Vagina (tissue), 2 donors: ENCODE data around the gene DNTT.

ENCODE experiments used
- POLR2A ChIP-seq, 2 donors: fragments of 450-650 bp; IDR thresholded peaks; one replicate each; pipeline ENCODE4 v1.6.1; 2017; ENCODE audit warnings: antibody characterized with exemption in 2 of 2, mild to moderate bottlenecking in 2 of 2, moderate library complexity in 2 of 2
- POLR2AphosphoS5 ChIP-seq, 2 donors: sonication (generic); formaldehyde crosslinking; IDR thresholded peaks; one replicate each; pipeline ENCODE4 v1.9.0; 2017; ENCODE audit warnings: antibody characterized with exemption in 2 of 2, mild to moderate bottlenecking in 2 of 2, low read depth in 1 of 2; ENCODE audit not compliant: insufficient read depth in 1 of 2
- TF ChIP-seq, protein P1 (sequence below), 3 experiments: fragments of 450-650 bp in 2 of 3; fragments of 200-600 bp in 1 of 3; sonication (generic) in 1 of 3; IDR thresholded peaks; one replicate each; pipeline ENCODE4 v1.5.1; 2017 to 2019; ENCODE audit warnings: antibody characterized with exemption in 3 of 3, mild to moderate bottlenecking in 2 of 3, moderate library complexity in 2 of 3

DNA sequence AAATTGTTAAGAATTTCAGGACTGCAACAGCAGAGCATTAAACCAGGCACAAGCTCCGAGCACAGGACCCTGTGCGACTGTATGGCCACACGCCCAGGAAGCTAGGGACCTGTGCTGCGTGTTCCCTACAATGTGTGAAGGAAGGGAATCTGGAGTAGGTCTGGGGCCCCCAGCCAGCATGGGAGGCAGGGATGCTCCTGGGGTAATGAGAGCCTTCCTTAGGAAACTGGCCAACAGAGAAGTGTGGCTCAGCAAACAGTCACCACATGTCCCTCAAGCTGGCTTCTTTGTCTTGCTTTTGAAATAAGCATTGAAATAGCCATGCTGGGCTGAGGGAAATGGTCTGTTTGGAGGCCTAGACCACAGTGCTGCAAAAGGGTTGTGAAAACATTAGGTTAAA lies 41.1 kb upstream of the DNTT start:
- TF ChIP-seq, protein P1, sequence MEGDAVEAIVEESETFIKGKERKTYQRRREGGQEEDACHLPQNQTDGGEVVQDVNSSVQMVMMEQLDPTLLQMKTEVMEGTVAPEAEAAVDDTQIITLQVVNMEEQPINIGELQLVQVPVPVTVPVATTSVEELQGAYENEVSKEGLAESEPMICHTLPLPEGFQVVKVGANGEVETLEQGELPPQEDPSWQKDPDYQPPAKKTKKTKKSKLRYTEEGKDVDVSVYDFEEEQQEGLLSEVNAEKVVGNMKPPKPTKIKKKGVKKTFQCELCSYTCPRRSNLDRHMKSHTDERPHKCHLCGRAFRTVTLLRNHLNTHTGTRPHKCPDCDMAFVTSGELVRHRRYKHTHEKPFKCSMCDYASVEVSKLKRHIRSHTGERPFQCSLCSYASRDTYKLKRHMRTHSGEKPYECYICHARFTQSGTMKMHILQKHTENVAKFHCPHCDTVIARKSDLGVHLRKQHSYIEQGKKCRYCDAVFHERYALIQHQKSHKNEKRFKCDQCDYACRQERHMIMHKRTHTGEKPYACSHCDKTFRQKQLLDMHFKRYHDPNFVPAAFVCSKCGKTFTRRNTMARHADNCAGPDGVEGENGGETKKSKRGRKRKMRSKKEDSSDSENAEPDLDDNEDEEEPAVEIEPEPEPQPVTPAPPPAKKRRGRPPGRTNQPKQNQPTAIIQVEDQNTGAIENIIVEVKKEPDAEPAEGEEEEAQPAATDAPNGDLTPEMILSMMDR (IDR thresholded peaks at IDR 0.05): no peak
- TF ChIP-seq POLR2AphosphoS5 (IDR thresholded peaks at IDR 0.05; ENCODE audit: insufficient read depth in 1 of 2, low read depth in 1 of 2) (no peak), POLR2A (IDR thresholded peaks at IDR 0.05) (no peak)
